CD4-positive, alpha-beta T cell (primary cell): ENCODE measurements around the gene EIF2AK3. TPM values are rescaled to one million over a fixed set of nuclear protein-coding genes. Genes with fewer than 3 reads are reported as not detected.

Source experiments
- ATAC-seq: fragments of 200-7000 bp; cut with Tn5 transposase; one replicate; pipeline ENCODE4 v1.10.0; 2022; ENCODE audit warnings: mild to moderate bottlenecking; ENCODE audit not compliant: poor library complexity
- CTCF ChIA-PET: fragments of 350-600 bp; sonication (Branson Sonifier 250); formaldehyde crosslinking; loops from one replicate; lab custom pipeline; 2021; ENCODE audit warnings: antibody characterized with exemption, inconsistent platforms; lab: Charles Lee
- POLR2A ChIA-PET: fragments of 350-600 bp; sonication (Branson Sonifier 250); formaldehyde crosslinking; loops from one replicate; lab custom pipeline; 2021; ENCODE audit warnings: antibody characterized with exemption, inconsistent platforms; lab: Charles Lee
- DNase-seq, 14 experiments: peaks; one replicate each; pipeline ENCODE4 v3.0.0-alpha.2; 2013 to 2020; ENCODE audit warnings: mixed read lengths in 2 of 14
- H3K27ac ChIP-seq, 2 donors: one replicate each; pipeline versions ENCODE4 v1.5.1 to v1.7.0; 2013; ENCODE audit warnings: low read length in 2 of 2, low read depth in 1 of 2, mild to moderate bottlenecking in 1 of 2
- H3K27me3 ChIP-seq, 2 experiments: 1 replicate in 1 of 2; 2 replicates in 1 of 2; pipeline versions ENCODE4 v1.6.1 to v1.7.0; 2013; ENCODE audit warnings: low read length in 2 of 2, control low read depth in 1 of 2, mild to moderate bottlenecking in 1 of 2, moderate library complexity in 1 of 2; ENCODE audit not compliant: insufficient read depth in 2 of 2, control insufficient read depth in 1 of 2
- H3K36me3 ChIP-seq: one replicate; pipeline ENCODE4 v1.6.1; 2013; ENCODE audit warnings: low read length, control low read depth; ENCODE audit not compliant: insufficient read depth
- H3K4me1 ChIP-seq: one replicate; pipeline ENCODE4 v1.6.1; 2013; ENCODE audit warnings: low read length, control low read depth; ENCODE audit not compliant: insufficient read depth
- H3K4me3 ChIP-seq: one replicate; pipeline ENCODE4 v1.5.1; 2013; ENCODE audit warnings: mild to moderate bottlenecking, low read length, moderate library complexity
- H3K9me3 ChIP-seq, 2 experiments: 1 replicate in 1 of 2; 2 replicates in 1 of 2; pipeline versions ENCODE4 v1.6.1 to v1.7.0; 2013; ENCODE audit warnings: low read length in 2 of 2, mild to moderate bottlenecking in 2 of 2, control low read depth in 1 of 2, moderate library complexity in 1 of 2; ENCODE audit not compliant: control insufficient read depth in 1 of 2, insufficient read depth in 1 of 2
- H3K27ac Mint-ChIP-seq: one replicate; pipeline ENCODE4 v1.8.0; 2020; ENCODE audit warnings: mixed read lengths
- H3K27me3 Mint-ChIP-seq: one replicate; pipeline ENCODE4 v1.8.0; 2021; ENCODE audit warnings: mixed read lengths
- H3K36me3 Mint-ChIP-seq: one replicate; pipeline ENCODE4 v1.8.0; 2021; ENCODE audit warnings: low read depth, mixed read lengths
- H3K4me1 Mint-ChIP-seq: one replicate; pipeline ENCODE4 v1.8.0; 2021; ENCODE audit warnings: low read depth, mixed read lengths
- H3K4me3 Mint-ChIP-seq: one replicate; pipeline ENCODE4 v1.8.0; 2020; ENCODE audit warnings: mild to moderate bottlenecking, mixed read lengths
- H3K9me3 Mint-ChIP-seq: one replicate; pipeline ENCODE4 v1.8.0; 2020; ENCODE audit warnings: mixed read lengths
- CTCF ChIP-seq: fragments of 200-600 bp; IDR thresholded peaks from one replicate; pipeline ENCODE4 v1.8.0; 2022; ENCODE audit warnings: antibody characterized with exemption, mild to moderate bottlenecking
- intact Hi-C, 2 experiments: fragments of 100-400 bp; cut with DNase I in 1 of 2; cut with micrococcal nuclease in 1 of 2; formaldehyde crosslinking; loops; one replicate each; pipeline versions ENCODE4 v1.15.1 to v1.9.0; 2023 to 2025; cut with DNase I, micrococcal nuclease
- total RNA-seq, 174 experiments: library from RNA in 2 of 174; stranded (reverse) in 2 of 174; gene quantifications; one replicate each; pipeline ENCODE4 v1.2.3 and lab custom pipeline; 2021 to 2026

Gene EIF2AK3
- total RNA-seq, 2 experiments from 2014 or later: 30.6 to 37.0 TPM

- CTCF ChIA-PET: interaction anchor here (0.9 kb wide), 1 partner anchor 73 kb away, joined by 3 read pairs; no protein-coding TSS in a partner anchor
- intact Hi-C loops: no loop called here
- peaks cover 34% of the 10 kb centered on the region for H3K4me1 Mint-ChIP-seq
- Histone ChIP-seq H3K27ac (no peak overlapping the region), H3K27me3 (no peaks in the 10 kb centered on the region), H3K9me3 (no peaks in the 10 kb centered on the region), H3K4me1 (no peaks in the 10 kb centered on the region), H3K36me3 (peaks cover 18% of the 10 kb centered on the region), H3K4me3 (no peak overlapping the region)
- no peak overlapping the region for H3K4me3 Mint-ChIP-seq
- ATAC-seq: no peak
- no peak overlapping the region for H3K27ac Mint-ChIP-seq
- TF ChIP-seq CTCF: no peak
- peaks cover 52% of the 10 kb centered on the region for H3K36me3 Mint-ChIP-seq
- POLR2A ChIA-PET: no interaction called here
- H3K27me3 Mint-ChIP-seq: no peaks in the 10 kb centered on the region
- DNase-seq: no peak
- no peaks in the 10 kb centered on the region for H3K9me3 Mint-ChIP-seq
These were observed 31.0 kb downstream of the EIF2AK3 start for GRCh38 chr2:88596141-88596830.

GRCh38 chr2:88591698-88592097 is 35.6 kb downstream of the EIF2AK3 start:
- H3K4me3 ChIP-seq: no peak overlapping the region
- H3K27ac Mint-ChIP-seq: no peak overlapping the region
- intact Hi-C loops: loop anchor here (1.0 to 5.0 kb wide), 3 partner anchors 36 to 80 kb away; partner anchors contain the start of gene EIF2AK3 (in 1 of the 2)
- H3K27me3 ChIP-seq: no peaks in the 10 kb centered on the region
- POLR2A ChIA-PET: no interaction called here
- no peak overlapping the region for H3K4me3 Mint-ChIP-seq
- peaks cover 87% of the 10 kb centered on the region for H3K36me3 Mint-ChIP-seq
- DNase-seq (no peak), ATAC-seq (no peak)
- no peaks in the 10 kb centered on the region for H3K27me3 Mint-ChIP-seq
- TF ChIP-seq CTCF: no peak
- no peaks in the 10 kb centered on the region for H3K4me1 ChIP-seq
- peaks cover 51% of the 10 kb centered on the region for H3K36me3 ChIP-seq
- H3K4me1 Mint-ChIP-seq: peaks cover 4% of the 10 kb centered on the region
- no peaks in the 10 kb centered on the region for H3K9me3 ChIP-seq
- no peak overlapping the region for H3K27ac ChIP-seq
- CTCF ChIA-PET: interaction anchor here (0.6 to 2.8 kb wide), 4 partner anchors 16 to 80 kb away, joined by 3 to 14 read pairs (median 5); no protein-coding TSS in a partner anchor
- no peaks in the 10 kb centered on the region for H3K9me3 Mint-ChIP-seq

- Histone ChIP-seq H3K9me3 (no peaks in the 10 kb centered on the region), H3K27ac (no peak overlapping the region), H3K36me3 (peaks cover 53% of the 10 kb centered on the region), H3K4me3 (no peak overlapping the region), H3K27me3 (no peaks in the 10 kb centered on the region), H3K4me1 (no peaks in the 10 kb centered on the region)
- ATAC-seq (peak; percentile 76), DNase-seq (peak in 8 of 14 experiments; percentile 8 to 72 (median 46))
- Mint-ChIP-seq H3K27ac (no peak overlapping the region), H3K4me1 (peaks cover 4% of the 10 kb centered on the region), H3K27me3 (no peaks in the 10 kb centered on the region), H3K36me3 (peaks cover 87% of the 10 kb centered on the region), H3K9me3 (no peaks in the 10 kb centered on the region), H3K4me3 (no peak overlapping the region)
- ChIA-PET POLR2A (no interaction called here), CTCF (interaction anchor here (0.6 to 2.8 kb wide), 5 partner anchors 15 to 510 kb away, joined by 3 to 14 read pairs (median 3); no protein-coding TSS in a partner anchor)
- intact Hi-C loops: loop anchor here (1.0 to 5.0 kb wide), 3 partner anchors 36 to 80 kb away; partner anchors contain the start of gene EIF2AK3 (in 1 of the 2)
- TF ChIP-seq CTCF: peak; percentile 80
These were observed 36.2 kb downstream of the EIF2AK3 start for GRCh38 chr2:88590998-88591613.
